ENCODE results near the gene CPED1.
A peak's percentile ranks its signal among the peaks of the same experiment; 100 is the strongest.
"Not testable (repeated sequence)": the region's sequence is repeated elsewhere in the genome, so short reads cannot be mapped to it uniquely, and the experiment has no call there.

Gene CPED1

GRCh38 chr7:120981117-120981516 is 7.4 kb upstream of the CPED1 start:
- no peak for DNase-seq (ENCODE audit: low read depth, low spot score)

GRCh38 chr7:120981888-120982615 is 6.5 kb upstream of the CPED1 start:
- no peak for DNase-seq (ENCODE audit: low read depth, low spot score)

GRCh38 chr7:120983592-120983991 is 4.9 kb upstream of the CPED1 start:
- not testable (repeated sequence) for DNase-seq (ENCODE audit: low read depth, low spot score)

- DNase-seq (ENCODE audit: low read depth, low spot score): no peak
Observed at GRCh38 chr7:120984406-120984805, 4.1 kb upstream of the CPED1 start.

- no peak for DNase-seq (ENCODE audit: low read depth, low spot score)
Observed at GRCh38 chr7:120985130-120985758, 3.3 kb upstream of the CPED1 start.

GRCh38 chr7:120985839-120986238 is 2.7 kb upstream of the CPED1 start:
- DNase-seq (ENCODE audit: low read depth, low spot score): no peak

- no peak for DNase-seq (ENCODE audit: low read depth, low spot score)
Observed at GRCh38 chr7:120986650-120987049, 1.9 kb upstream of the CPED1 start.

GRCh38 chr7:120987280-120987679 is 1.2 kb upstream of the CPED1 start:
- DNase-seq (ENCODE audit: low read depth, low spot score): no peak

- peak; percentile 50 for DNase-seq (ENCODE audit: low read depth, low spot score)
Observed at GRCh38 chr7:120987683-120988590, 574 bp upstream of the CPED1 start.

- no peak for DNase-seq (ENCODE audit: low read depth, low spot score)
Observed at GRCh38 chr7:120989257-120990220, 1.0 kb downstream of the CPED1 start.

GRCh38 chr7:120990468-120991118 is 2.1 kb downstream of the CPED1 start:
- no peak for DNase-seq (ENCODE audit: low read depth, low spot score)

GRCh38 chr7:120991161-120991560 is 2.6 kb downstream of the CPED1 start:
- no peak for DNase-seq (ENCODE audit: low read depth, low spot score)

GRCh38 chr7:120991581-120991980 is 3.1 kb downstream of the CPED1 start:
- no peak for DNase-seq (ENCODE audit: low read depth, low spot score)

GRCh38 chr7:120992272-120992964 is 3.9 kb downstream of the CPED1 start:
- DNase-seq (ENCODE audit: low read depth, low spot score): no peak

- no peak for DNase-seq (ENCODE audit: low read depth, low spot score)
Observed at GRCh38 chr7:120992965-120993494, 4.5 kb downstream of the CPED1 start.

GRCh38 chr7:120993553-120994191 is 5.2 kb downstream of the CPED1 start:
- DNase-seq (ENCODE audit: low read depth, low spot score): no peak

GRCh38 chr7:120994512-120995410 is 6.2 kb downstream of the CPED1 start:
- no peak for DNase-seq (ENCODE audit: low read depth, low spot score)

GRCh38 chr7:120995654-120996053 is 7.1 kb downstream of the CPED1 start:
- DNase-seq (ENCODE audit: low read depth, low spot score): no peak

Measured in iPS DF 19.7 (cell line).